Upper lobe of left lung (tissue), 4 donors: ENCODE data around the gene CXCL17.

Experiments
- POLR2A ChIP-seq, 4 donors: fragments of 450-650 bp; IDR thresholded peaks; one replicate each; pipeline ENCODE4 v1.5.1; 2016 to 2017; ENCODE audit warnings: antibody characterized with exemption in 4 of 4, mild to moderate bottlenecking in 2 of 4
- TF ChIP-seq, protein P1 (sequence below), 6 experiments: fragments of 450-650 bp in 4 of 6; fragments of 200-600 bp in 2 of 6; sonication (generic) in 2 of 6; IDR thresholded peaks; one replicate each; pipeline ENCODE4 v1.5.1; 2016 to 2019; ENCODE audit warnings: antibody characterized with exemption in 6 of 6

DNA sequence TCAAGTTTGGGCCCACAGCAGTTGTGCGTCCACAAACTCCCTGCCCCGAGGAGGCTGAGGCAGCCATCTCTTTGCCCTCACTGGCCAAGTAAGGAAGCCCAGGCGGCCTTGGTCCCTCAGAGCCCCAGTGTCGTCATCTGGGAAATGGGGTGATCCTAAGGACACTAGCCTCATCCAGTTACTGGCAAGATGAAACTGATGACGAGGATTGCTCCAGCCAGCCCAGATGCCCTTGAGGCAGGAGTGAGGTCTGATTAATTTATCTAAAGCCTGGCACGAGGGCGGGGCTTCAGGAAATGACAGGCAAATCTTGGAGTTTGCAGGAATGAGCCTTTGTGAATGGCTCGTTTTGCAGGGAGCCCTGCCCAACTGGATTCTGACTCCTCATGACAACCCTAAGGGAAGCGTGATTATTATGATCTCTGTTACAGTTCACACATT, 21.1 kb downstream of the CXCL17 start:
- TF ChIP-seq, protein P1, sequence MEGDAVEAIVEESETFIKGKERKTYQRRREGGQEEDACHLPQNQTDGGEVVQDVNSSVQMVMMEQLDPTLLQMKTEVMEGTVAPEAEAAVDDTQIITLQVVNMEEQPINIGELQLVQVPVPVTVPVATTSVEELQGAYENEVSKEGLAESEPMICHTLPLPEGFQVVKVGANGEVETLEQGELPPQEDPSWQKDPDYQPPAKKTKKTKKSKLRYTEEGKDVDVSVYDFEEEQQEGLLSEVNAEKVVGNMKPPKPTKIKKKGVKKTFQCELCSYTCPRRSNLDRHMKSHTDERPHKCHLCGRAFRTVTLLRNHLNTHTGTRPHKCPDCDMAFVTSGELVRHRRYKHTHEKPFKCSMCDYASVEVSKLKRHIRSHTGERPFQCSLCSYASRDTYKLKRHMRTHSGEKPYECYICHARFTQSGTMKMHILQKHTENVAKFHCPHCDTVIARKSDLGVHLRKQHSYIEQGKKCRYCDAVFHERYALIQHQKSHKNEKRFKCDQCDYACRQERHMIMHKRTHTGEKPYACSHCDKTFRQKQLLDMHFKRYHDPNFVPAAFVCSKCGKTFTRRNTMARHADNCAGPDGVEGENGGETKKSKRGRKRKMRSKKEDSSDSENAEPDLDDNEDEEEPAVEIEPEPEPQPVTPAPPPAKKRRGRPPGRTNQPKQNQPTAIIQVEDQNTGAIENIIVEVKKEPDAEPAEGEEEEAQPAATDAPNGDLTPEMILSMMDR (IDR thresholded peaks at IDR 0.05), result no peak
- no peak for TF ChIP-seq POLR2A (IDR thresholded peaks at IDR 0.05)
